Choroid plexus epithelial cell (primary cell): Measurements from ENCODE around the gene NEURL1B.
A peak's percentile ranks its signal among the peaks of the same experiment; 100 is the strongest.
"Not testable (repeated sequence)": the region's sequence is repeated elsewhere in the genome, so short reads cannot be mapped to it uniquely, and the experiment has no call there.

Experiments
- DNase-seq: peaks from one replicate; pipeline ENCODE4 v3.0.0-alpha.2; 2010; ENCODE audit warnings: low read depth
- H3K4me3 ChIP-seq: 2 replicates; pipeline ENCODE4 v1.5.1; 2011; ENCODE audit warnings: low read depth, mild to moderate bottlenecking, control low read depth, low read length, moderate library complexity
- TF ChIP-seq, protein P1 (sequence below): conservative IDR thresholded peaks from 2 replicates; pipeline ENCODE4 v1.5.1; 2011; ENCODE audit warnings: low read depth, mild to moderate bottlenecking, control low read depth, inconsistent platforms, low read length, moderate library complexity

NEURL1B gene

GRCh38 chr5:172703952-172704351 is 62.9 kb downstream of the NEURL1B start:
- TF ChIP-seq, protein P1, sequence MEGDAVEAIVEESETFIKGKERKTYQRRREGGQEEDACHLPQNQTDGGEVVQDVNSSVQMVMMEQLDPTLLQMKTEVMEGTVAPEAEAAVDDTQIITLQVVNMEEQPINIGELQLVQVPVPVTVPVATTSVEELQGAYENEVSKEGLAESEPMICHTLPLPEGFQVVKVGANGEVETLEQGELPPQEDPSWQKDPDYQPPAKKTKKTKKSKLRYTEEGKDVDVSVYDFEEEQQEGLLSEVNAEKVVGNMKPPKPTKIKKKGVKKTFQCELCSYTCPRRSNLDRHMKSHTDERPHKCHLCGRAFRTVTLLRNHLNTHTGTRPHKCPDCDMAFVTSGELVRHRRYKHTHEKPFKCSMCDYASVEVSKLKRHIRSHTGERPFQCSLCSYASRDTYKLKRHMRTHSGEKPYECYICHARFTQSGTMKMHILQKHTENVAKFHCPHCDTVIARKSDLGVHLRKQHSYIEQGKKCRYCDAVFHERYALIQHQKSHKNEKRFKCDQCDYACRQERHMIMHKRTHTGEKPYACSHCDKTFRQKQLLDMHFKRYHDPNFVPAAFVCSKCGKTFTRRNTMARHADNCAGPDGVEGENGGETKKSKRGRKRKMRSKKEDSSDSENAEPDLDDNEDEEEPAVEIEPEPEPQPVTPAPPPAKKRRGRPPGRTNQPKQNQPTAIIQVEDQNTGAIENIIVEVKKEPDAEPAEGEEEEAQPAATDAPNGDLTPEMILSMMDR, result no peak
- DNase-seq, result no peak

GRCh38 chr5:172705576-172706084 is 64.6 kb downstream of the NEURL1B start:
- no peak for DNase-seq
- TF ChIP-seq, protein P1, result no peak
- no peak overlapping the region for H3K4me3 ChIP-seq

More at GRCh38 chr5:172703952-172704351, 62.9 kb downstream of the NEURL1B start:
- no peak overlapping the region for H3K4me3 ChIP-seq

GRCh38 chr5:172706796-172707195 is 65.7 kb downstream of the NEURL1B start:
- TF ChIP-seq, protein P1, result no peak
- H3K4me3 ChIP-seq, result no peak overlapping the region
- DNase-seq, result no peak

- TF ChIP-seq, protein P1, result peak; percentile 73
- H3K4me3 ChIP-seq, result no peak overlapping the region
- peak; percentile 81 for DNase-seq
Measured at GRCh38 chr5:172707285-172708182, 66.5 kb downstream of the NEURL1B start.

GRCh38 chr5:172708183-172708505 is 67.1 kb downstream of the NEURL1B start:
- H3K4me3 ChIP-seq, result no peak overlapping the region
- no peak for DNase-seq
- TF ChIP-seq, protein P1, result no peak

GRCh38 chr5:172710676-172711075 is 69.6 kb downstream of the NEURL1B start:
- no peak overlapping the region for H3K4me3 ChIP-seq
- TF ChIP-seq, protein P1, result no peak
- no peak for DNase-seq

DNA sequence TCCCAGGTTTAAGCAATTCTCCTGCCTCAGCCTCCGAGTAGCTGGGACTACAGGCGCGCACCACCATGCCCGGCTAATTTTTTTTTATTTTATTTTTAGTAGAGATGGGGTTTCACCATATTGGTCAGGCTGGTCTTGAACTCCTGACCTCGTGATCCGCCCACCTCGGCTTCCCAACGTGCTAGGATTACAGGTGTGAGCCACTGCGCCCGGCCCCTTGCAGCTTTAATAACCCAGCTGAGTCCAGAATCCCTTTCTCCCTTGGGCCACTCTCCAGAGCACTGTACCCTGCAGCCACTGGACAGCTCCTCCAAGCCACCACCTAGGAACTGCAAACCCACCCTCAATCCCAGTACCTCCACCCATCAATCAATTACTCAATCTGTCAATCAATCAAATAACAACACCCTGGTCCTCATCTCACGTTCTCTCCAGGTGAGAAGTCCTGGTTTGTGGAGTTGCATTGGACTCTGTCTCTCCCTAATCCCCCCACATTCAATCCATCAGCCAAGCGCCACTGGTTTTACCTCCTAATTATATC is 70.3 kb downstream of the NEURL1B start:
- not testable (repeated sequence) for H3K4me3 ChIP-seq, DNase-seq
